NCI-H2227 (cell line): ENCODE measurements around the gene GPR62.
"Not testable (repeated sequence)": the region's sequence is repeated elsewhere in the genome, so short reads cannot be mapped to it uniquely, and the experiment has no call there.

Source experiments
- DNase-seq: peaks from one replicate; lab custom pipeline; 2025; ENCODE audit not compliant: unreplicated experiment; lab: John Stamatoyannopoulos, UW

GPR62 gene, protein sequence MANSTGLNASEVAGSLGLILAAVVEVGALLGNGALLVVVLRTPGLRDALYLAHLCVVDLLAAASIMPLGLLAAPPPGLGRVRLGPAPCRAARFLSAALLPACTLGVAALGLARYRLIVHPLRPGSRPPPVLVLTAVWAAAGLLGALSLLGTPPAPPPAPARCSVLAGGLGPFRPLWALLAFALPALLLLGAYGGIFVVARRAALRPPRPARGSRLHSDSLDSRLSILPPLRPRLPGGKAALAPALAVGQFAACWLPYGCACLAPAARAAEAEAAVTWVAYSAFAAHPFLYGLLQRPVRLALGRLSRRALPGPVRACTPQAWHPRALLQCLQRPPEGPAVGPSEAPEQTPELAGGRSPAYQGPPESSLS

DNA sequence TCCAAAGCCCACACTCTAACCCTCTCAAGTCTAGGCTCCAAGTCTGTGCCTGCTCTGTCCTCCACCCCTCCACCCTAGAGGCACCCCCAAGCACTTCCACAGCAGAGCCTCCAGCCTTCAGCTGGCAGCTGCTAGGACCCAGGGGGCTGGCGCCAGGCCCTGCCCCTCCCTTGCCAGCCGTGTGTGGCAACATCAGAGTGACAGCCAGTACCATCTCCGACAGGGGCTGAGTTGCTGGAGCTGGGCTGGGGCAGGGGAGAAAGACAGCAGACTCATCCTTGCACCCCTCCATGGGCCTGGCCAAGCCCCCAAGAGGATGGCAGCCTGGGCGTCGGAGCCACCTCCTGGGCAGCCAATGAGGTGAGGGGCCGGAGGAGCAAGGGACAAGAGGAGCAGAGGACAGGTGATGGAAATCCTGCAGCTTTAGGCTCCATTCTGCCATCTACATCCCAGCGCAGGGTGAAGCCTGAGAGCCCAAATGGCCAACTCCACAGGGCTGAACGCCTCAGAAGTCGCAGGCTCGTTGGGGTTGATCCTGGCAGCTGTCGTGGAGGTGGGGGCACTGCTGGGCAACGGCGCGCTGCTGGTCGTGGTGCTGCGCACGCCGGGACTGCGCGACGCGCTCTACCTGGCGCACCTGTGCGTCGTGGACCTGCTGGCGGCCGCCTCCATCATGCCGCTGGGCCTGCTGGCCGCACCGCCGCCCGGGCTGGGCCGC lies at the start of gene GPR62:
Gene GPR62 (plus strand): TSS at position 207 of the 718 bp plus-strand sequence. CDS start 272 bp downstream, at position 479.
- no peak for DNase-seq

GRCh38 chr3:51908026-51908425 lies 47.2 kb upstream of the GPR62 start:
- no peak for DNase-seq

- DNase-seq = no peak
These were observed 38.8 kb upstream of the GPR62 start for GRCh38 chr3:51916418-51916817.

GRCh38 chr3:51921081-51921578 lies 34.1 kb upstream of the GPR62 start:
- DNase-seq = no peak

DNA sequence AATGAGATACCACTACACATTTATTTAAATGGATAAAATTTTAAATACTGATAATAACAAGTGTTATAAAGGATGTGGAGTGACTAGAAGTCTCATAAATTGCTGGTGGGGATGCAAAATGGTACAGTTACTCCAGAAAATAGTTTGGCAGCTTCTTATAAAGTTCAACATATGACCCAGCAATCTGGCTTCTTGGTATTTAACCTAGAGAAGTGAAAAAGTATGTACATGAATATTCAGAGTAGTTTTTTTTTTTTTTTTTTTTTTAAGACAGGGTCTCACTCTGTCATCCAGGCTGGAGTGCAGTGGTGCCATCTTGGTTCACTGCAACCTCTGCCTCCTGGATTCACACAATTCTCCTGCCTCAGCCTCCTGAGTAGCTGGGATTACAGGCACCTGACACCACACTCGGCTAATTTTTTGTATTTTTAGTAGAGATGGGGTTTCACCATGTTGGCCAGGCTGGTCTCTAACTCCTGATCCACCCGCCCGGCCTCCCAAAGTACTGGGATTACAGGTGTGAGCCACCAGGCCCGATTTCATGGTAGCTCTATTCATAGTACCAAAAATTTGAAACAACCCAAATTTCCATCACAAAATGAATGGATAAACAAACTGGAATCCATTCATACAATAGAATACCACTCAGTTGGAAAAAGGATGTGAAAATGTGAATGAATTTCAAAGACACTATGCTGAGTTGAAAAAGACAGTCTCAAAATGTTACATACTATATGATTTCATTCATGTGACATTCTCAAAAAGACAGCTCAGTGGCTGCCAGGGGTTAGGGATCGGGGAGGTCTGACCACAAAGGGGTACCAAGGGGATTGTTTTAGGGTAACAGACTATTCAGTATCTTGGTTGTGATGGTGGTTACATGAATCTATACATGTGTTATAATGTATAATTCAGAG lies 27.9 kb upstream of the GPR62 start:
- DNase-seq = no peak

DNA sequence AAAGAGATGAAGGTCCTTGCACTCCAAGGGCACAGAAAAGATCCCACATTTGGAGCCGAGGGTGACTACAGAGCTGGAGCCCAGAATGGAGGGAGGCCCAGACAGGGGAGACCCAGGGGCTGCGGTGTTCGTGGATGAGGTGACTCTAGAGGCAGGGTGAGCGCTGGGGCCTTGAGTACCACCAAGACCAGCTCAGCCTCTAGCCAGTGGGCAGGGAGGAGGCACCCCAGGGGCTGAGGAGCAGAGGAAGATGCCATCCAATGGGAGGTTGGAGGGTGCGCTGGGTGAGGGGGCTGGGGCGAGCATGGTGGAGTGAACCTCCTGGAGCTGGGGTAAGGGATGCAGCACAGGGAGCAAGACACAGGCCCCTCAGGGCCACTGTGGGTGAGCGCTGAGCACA lies 26.7 kb upstream of the GPR62 start:
- no peak for DNase-seq

DNA sequence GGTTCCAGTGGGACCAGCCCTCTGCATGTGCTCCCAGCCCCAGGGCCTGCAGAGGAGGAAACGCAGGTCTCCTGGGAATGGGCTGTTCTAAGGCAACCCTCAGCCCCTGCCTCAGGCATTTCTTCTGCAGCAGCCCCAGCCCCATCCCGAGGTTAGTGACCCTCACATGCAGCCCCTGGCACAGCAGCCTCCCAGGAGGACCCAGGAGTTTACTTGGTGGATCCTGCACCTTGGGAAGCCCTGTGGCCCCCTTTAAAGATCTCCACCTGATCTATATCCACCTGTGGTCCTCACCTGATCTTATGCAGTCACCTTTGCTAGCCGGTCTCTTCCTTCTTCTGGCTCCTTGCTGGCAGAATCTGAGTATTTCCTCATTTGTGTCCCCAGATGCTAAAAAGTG lies 26.2 kb upstream of the GPR62 start:
- not testable (repeated sequence) for DNase-seq

- no peak for DNase-seq
These were observed 25.7 kb upstream of the GPR62 start for GRCh38 chr3:51929420-51930003.

DNA sequence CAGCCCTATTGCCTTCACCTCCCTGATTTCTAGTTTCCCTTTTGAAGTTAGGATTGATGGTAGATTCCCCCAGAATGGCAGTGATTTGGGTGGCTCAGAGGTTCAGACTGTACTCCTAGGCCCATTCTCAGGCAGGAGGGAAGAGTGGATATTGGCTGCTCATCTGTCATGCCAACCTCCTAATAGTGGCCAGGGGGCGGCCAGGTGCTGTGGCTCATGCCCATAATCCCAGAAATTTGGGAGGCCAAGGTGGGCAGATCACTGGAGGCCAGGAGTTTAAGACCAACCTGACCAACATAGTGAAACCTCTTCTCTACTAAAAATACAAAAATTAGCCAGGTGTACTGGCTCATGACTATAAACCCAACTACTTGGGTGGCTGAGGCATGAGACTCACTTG lies 24.7 kb upstream of the GPR62 start:
- no peak for DNase-seq

- no peak for DNase-seq
These were observed 23.4 kb upstream of the GPR62 start for GRCh38 chr3:51931756-51932155.

- no peak for DNase-seq
These were observed 22.5 kb upstream of the GPR62 start for GRCh38 chr3:51932471-51933370.

DNA sequence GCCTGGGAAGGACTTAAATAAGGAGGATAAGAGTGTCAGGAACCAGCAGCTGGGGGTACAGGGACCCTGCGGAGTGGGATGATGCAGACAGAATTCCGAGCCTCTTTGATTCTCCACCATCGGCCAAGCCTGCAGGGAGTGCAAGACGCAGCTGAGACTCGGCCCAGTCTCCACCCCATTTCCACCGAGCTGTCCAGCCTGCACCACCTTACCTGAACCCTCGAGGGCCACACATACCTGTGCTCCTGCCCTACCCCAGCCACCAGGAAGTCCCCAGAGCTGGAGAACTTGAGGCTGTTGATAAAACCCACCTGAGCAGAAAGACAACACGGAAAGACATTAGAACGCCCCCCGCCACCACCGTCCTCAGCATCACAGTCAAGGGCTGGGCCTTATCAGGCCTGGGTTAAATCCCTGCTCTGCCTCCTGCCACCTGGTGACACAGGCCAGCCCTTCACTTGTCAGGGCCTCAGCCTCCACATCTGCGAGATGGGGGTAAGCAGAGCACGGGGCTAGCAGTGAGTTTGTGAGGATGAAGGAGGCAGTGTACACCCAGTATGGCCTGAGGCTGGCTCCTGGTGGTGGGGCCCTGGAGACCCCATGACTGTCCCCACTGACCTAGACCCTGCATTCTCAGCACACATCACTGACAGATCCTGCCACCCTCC lies 21.6 kb upstream of the GPR62 start:
- no peak for DNase-seq

DNA sequence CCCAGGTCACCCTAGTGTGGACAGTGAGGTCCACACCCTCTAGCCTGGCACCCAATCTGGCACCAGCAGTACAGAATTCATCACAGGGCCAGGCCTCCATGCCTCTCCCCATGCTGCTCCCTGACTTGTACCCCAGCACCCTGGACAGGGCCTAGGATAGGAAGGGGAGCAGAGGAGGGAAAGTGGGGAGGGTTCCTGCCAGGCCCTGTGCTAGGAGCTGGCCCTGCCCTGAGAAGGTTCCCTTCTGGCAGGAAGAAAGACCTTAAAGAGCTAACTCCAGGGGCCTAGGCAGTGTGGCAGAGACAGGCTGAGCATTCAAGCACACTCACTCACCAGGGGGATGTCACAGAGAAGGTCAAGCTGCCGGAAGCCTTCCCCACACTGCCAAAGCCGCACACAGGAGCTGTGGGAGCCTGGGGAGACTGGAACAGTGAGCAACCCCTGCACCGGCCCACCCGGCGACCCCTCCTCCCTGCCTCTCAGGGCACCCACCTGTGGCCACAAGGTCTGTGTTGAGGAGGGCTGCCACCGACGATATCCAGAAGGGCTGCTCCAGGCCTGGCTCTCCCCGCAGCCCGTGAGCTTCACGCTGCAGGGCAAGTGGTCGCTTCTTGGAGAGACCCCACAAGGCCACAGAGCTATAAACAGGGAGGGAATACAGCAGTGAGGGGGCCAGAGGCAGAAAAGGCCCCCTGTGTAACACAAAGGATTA lies 20.9 kb upstream of the GPR62 start:
- DNase-seq = no peak

- DNase-seq = no peak
These were observed 19.9 kb upstream of the GPR62 start for GRCh38 chr3:51934991-51935885.

DNA sequence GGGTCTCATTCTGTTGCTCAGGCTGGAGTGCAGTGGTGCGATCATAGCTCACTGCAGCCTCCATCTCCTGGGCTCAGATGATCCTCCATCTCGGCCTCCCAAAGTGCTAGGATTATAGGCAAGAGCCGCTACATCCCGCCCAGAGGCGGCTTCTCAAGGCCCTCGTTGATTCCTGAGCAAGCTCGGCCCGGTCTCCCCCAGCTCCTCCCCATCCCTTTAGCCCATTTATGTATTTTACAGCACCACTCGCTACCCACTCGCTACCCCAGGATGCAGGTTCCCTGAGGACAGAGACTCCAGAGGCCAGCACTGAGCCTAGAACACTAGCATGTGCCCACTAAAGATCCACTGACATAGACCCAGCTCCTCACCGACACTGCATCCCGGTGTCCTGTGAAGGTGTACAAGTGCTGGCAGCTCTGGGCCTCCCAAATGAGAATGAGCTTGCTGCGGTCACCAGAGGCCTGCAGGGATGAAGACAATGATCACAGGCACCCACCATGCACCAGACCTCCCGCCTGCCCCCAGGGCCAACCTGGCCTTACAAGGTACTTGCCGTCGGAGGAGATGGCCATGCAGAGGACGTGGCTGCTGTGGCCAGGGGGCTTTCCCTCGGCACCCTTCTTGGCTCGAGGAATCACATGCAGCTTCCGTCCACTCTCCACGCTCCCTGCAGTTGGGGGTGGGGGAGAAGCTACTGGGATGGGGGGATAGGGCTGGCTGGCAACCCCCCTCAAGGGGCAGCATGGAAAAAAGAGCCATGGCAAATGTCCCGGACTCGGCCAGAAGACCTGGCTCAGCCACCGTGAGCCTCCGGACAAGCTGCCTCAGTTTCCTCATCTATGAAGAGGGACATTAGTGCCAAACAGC lies 19.1 kb upstream of the GPR62 start:
- DNase-seq = no peak

- DNase-seq = no peak
These were observed 18.2 kb upstream of the GPR62 start for GRCh38 chr3:51937014-51937413.
